ENCODE results near the gene LNX1.

DNA sequence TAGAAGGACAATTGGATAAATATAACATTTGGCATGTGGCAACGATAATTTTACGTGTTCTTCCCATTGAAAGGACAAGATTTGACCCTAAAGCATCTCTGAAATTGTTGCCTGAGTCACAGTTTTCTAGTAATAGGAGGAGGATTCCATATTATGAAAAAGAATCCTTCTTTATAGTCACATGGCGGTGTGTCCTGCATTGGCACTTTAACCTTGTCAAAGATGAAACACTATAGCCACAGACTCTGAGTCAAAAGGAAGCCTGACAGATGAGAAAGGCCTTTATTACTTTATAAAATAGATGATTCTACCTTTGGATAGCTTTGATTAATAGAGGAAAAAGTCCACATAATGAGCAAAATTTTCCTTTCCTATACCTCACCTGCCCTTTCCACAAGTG lies 11.5 kb downstream of the LNX1 start:
- TF ChIP-seq POLR2A (IDR thresholded peaks at IDR 0.05) = no peak
- TF ChIP-seq, protein P1, sequence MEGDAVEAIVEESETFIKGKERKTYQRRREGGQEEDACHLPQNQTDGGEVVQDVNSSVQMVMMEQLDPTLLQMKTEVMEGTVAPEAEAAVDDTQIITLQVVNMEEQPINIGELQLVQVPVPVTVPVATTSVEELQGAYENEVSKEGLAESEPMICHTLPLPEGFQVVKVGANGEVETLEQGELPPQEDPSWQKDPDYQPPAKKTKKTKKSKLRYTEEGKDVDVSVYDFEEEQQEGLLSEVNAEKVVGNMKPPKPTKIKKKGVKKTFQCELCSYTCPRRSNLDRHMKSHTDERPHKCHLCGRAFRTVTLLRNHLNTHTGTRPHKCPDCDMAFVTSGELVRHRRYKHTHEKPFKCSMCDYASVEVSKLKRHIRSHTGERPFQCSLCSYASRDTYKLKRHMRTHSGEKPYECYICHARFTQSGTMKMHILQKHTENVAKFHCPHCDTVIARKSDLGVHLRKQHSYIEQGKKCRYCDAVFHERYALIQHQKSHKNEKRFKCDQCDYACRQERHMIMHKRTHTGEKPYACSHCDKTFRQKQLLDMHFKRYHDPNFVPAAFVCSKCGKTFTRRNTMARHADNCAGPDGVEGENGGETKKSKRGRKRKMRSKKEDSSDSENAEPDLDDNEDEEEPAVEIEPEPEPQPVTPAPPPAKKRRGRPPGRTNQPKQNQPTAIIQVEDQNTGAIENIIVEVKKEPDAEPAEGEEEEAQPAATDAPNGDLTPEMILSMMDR (IDR thresholded peaks at IDR 0.05) = no peak
- TF ChIP-seq POLR2AphosphoS5 (IDR thresholded peaks at IDR 0.05) = no peak
- TF ChIP-seq EP300 (IDR thresholded peaks at IDR 0.05) = no peak

All from sigmoid colon (tissue), 4 donors.